Measurements from ENCODE around the gene WNT5A.
A peak's percentile ranks its signal among the peaks of the same experiment; 100 is the strongest.
"Not testable (repeated sequence)": the region's sequence is repeated elsewhere in the genome, so short reads cannot be mapped to it uniquely, and the experiment has no call there.

WNT5A gene

GRCh38 chr3:55505102-55505501 lies 18.0 kb upstream of the WNT5A start:
- DNase-seq = not testable (repeated sequence)

- no peak for DNase-seq
Measured at GRCh38 chr3:55501905-55502304, 14.8 kb upstream of the WNT5A start.

DNA sequence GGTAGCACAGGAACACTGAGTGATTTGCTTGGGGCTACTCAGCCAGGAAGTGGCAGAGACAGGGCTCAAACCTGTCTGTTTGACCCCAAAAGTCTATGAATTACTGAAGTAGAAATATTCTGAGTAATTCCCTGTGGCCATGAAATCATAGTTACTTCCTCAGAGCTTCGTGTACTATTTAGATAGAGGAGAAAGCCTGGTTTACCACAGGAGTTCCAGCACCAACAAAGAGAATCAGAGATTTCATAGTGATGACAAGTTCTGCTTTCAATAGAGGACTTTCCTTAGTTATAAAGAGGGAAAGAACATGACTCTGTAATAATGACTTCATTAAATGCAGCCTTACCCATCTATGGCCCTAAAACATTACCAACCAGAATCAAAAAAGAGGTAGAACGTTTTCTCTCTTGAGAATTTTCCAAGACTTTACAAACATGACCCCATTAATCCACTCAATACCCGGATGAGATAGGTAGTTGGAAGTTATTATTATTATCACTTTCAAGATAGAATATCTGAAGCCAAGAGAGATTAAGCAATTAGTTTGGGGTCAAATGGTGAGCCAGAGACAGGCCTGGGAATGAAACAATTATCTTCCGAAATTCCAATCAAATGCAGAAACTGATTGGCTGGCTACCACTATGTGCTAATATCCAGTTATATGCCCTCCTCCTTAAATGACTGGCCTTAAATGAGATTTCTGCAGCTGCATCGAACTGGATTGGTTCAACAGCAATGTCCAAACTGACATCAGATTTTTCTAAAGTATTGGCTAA lies 13.6 kb upstream of the WNT5A start:
- no peak for DNase-seq

DNA sequence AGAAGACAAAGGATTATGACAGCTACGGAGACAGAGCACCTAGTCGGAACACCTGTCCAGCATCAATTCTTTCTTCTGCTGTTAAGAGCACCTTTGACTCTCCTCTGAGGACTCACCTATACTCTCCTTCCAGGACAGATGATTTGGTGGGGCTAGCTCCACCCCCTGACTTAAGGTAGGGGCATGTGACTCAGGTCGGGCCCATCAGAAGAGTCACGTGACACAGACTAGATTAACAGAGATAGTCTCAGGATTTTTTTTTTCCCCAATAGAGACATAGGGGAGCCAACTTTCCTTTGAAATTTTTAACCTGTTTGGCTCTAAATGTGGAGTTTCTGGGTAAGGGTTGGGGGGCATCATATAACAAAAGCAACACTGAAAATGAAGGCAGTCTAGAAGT lies 11.4 kb upstream of the WNT5A start:
- DNase-seq = no peak

- DNase-seq = no peak
Measured at GRCh38 chr3:55497250-55497649, 10.1 kb upstream of the WNT5A start.

- no peak for DNase-seq
Measured at GRCh38 chr3:55494976-55495375, 7.9 kb upstream of the WNT5A start.

GRCh38 chr3:55492976-55493375 lies 5.9 kb upstream of the WNT5A start:
- DNase-seq = no peak

DNA sequence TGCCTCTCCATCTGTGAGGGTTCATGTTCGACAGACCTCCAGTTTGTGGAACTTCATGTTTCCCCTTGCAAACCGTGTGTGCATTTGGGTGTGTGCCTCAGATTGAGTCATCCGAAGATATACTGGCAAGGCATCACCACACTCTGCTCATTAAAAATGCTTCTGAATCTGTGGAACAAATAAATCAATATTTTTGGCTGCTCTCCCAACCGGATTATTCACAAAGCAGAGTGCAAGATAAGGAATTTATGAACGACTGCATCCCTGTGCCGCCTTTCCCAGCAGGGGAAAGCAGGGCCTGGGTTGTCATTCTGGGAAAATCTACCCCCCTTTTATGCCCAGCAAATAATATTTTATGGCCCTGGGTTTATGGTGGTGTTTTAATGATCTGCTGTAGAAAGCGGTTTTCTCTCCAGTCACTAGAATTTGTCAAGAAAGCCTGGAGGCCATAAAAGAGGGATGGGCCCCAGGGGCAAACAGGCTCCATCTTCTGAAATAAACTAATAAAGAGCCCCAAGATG lies 4.2 kb upstream of the WNT5A start:
- no peak for DNase-seq

DNA sequence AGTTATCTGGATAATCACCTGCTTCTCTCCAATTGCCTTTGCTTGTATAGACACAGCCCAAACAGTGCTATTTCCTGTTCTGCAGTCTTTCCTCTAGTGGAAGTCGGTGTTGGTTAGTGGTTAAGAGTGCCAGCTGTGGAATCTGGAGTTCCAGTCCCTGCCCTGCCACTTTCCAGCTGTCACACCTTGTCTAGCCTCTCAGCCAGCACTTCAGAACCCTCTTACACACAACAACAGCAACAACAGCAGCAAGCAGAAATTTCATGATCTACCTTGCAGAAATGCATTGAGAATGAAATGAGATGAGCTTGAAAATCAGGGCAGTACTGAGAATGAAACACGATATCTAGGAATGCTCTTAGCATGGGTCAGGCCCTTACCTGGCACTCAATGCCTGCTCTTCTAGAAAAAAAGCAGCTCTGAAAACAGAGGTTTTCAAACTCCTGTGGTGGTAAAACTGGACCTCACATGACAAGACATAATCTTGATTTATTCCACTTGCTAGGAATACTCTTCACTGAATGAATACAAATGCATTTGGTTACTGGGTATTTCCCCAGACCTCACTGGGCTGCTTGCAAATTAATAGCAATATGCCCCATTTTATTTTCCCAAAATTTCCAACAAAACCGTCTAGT lies 3.3 kb upstream of the WNT5A start:
- DNase-seq = peak; percentile 60

DNA sequence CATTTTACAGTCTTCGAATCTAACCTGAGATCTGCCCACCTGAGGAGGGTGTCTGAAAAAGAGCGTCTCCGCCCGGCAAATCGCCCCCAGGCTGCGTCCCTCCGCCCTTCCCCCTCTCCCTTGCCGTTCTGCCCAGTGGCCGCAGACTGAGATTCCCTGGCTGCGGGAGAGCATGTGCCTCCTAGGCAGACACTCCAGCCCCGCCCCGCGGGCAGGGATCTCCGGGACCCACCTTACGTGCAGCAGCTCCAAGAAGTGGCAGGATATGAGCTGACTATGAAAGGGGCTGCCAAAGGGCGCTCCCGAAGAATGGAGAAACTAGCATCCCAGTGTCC lies 2.7 kb upstream of the WNT5A start:
- no peak for DNase-seq

- no peak for DNase-seq
Measured at GRCh38 chr3:55488398-55489055, 1.4 kb upstream of the WNT5A start.

- DNase-seq = no peak
Measured at GRCh38 chr3:55487381-55488241, 505 bp upstream of the WNT5A start.

- no peak for DNase-seq
Measured at GRCh38 chr3:55486101-55486856, 827 bp downstream of the WNT5A start.

GRCh38 chr3:55484801-55485791 lies 2.0 kb downstream of the WNT5A start:
- no peak for DNase-seq

DNA sequence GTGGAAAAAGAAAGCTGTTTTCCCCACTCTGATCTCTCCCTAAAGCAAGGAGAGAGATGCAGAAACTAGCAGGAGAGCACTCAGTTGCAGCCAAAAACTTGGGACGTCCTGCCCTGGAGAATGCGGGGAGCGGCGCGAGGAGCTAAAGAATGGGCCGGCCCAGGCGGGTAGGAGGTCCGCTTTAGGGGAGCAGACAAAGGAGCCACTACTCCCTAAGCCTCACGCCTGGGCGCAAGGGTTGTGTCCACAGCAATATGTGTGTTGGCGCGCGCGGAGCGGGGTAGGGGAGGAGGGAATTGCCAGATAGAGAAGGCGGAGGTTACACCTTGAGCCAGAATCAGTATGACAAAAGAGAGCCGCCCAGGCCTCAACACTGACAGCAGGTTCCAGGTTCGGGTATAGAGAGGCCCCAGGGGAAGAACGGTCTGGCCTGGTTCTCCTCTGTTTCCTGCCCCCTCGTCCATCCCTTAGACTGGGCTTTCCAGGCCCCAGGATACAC lies 2.9 kb downstream of the WNT5A start:
- DNase-seq = no peak

DNA sequence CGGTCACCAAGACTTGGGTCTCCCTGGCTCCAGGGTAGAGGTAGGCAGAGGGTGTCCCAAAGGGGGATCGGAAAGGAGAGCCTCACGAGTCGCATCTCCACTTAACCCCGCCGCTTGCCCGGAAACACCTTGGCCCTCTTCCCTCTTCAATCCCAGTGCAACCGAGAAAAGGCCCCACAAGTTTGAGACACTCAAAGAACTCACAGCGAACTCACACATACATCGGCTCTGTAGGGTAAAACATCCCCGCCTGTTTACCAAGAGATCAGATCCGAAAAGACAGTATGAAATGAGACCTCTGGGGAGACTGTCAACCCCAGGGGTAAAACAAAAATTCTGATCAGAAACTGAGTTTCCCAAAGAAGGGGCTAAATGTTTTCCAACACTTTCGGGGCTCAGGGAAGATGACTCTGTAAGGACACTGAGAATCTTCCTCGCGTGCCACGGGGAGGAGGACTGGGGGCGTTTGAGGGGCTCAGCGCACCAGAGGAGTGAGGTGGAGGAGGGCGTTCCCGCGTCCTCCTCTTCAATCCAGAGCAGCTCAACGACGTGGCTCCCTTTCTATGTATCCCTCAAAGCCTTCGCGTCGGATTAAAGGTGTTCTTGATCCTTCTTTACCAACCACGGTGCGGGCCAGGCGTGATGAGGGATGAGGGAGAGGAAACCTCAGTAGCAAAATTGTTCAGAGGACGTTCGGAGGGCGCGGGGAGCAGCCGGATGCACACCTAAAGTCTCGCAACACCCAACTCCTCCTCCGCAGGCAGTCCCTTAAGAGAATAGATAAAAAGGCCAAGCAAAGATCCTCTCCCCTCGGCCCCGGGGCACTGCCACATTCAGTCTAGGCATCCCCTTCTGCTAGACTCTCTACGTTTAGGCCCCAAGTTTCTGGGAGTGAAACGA lies 3.7 kb downstream of the WNT5A start:
- no peak for DNase-seq

DNA sequence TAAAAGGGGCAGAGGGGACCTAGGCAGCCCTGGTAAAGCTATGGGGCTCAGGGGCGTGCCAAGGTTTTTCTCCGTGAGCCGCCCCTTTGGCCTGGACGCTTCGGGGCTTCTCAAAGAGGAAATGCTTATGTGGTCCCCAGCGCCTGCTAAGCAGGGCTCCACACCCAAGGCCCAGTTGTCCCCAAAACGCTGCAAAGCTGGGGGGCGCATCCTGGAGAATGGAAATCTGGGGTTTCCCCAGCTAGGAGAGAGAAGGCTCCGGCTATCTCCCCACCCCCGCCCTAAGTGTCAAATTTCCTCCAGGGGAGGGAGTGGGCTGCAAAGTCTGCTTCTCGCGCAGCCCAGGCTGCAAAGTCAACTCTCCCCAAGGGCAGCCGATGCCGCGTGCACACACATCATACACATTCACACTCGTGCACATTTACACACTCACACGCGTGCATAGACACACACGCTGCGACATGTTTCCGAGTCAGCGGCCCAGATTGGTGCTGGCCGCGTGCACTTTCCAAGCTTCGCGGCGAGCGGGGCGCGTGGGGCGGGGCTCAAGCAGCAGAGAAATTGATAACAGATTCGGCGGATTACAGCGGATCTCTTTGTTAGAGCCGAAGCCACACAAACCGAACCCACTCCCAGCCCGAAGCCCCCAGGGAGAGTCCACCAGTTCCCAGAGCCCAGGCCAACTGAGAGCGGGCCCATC lies 4.5 kb downstream of the WNT5A start:
- no peak for DNase-seq

DNA sequence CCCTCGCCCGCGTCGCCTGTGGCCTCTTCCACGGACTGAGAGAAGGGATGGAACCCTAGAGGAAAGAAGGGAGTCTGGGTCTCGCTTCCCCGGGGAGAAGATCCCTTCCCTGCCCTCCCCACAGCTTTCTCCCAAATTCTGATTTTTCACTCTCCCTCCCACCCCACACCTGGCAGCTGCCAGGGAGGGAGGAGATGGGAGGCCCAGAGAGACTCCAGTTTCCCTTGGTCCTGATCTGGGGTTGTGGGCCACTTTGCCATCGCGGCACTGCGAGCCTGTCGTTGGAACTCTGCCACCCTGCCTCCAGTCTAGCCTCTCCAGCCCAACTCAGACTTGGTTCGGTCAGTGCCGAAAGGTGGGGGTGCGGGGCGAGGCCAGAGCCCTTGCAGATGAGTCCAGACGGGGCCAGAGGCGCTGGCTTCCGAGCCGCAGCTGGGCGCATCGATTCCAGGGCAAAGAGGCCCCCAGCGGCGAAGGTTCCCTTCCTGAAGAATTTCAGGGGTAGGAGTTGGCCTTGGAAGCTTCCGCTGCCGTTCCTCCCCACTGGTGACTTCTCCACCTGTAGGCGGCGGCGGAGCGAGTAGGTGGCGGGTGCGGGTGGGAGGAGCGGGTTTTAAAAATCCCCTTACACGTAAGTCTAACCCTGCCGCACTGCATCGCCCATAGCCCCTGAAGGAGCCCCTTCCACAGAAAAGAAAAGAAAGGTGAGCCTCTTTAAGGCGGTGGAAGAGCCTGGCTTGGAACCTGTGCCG lies 5.2 kb downstream of the WNT5A start:
- no peak for DNase-seq

Data from NCI-H2029 treated with DMSO at 0.1 percent for 48 hours (cell line).